Activated T-cell treated with anti-CD3 and anti-CD28 coated beads for 48 hours (primary cell): Measurements from ENCODE around the gene SHROOM1.

Source experiments
- DNase-seq: peaks from one replicate; pipeline ENCODE4 v3.0.0-alpha.2; 2020; ENCODE audit warnings: low read depth

SHROOM1 gene

GRCh38 chr5:132850066-132850465, 19.6 kb upstream of the SHROOM1 start:
- DNase-seq = no peak

- no peak for DNase-seq
Measured at GRCh38 chr5:132849347-132849746, 18.9 kb upstream of the SHROOM1 start.

GRCh38 chr5:132848270-132848669, 17.8 kb upstream of the SHROOM1 start:
- no peak for DNase-seq

- DNase-seq = no peak
Measured at GRCh38 chr5:132841305-132841704, 10.9 kb upstream of the SHROOM1 start.

- DNase-seq = no peak
Measured at GRCh38 chr5:132840896-132841295, 10.4 kb upstream of the SHROOM1 start.

- no peak for DNase-seq
Measured at GRCh38 chr5:132840313-132840712, 9.9 kb upstream of the SHROOM1 start.

GRCh38 chr5:132839426-132840301, 9.2 kb upstream of the SHROOM1 start:
- DNase-seq = no peak

- no peak for DNase-seq
Measured at GRCh38 chr5:132838516-132839282, 8.3 kb upstream of the SHROOM1 start.

GRCh38 chr5:132837868-132838267, 7.4 kb upstream of the SHROOM1 start:
- DNase-seq = no peak

- DNase-seq = no peak
Measured at GRCh38 chr5:132836852-132837251, 6.4 kb upstream of the SHROOM1 start.

- no peak for DNase-seq
Measured at GRCh38 chr5:132834057-132834456, 3.6 kb upstream of the SHROOM1 start.

- DNase-seq = no peak
Measured at GRCh38 chr5:132832612-132833011, 2.2 kb upstream of the SHROOM1 start.

GRCh38 chr5:132831095-132831860, 831 bp upstream of the SHROOM1 start:
- no peak for DNase-seq

GRCh38 chr5:132829742-132830435, 558 bp downstream of the SHROOM1 start:
- peak; percentile 71 for DNase-seq

- DNase-seq = no peak
Measured at GRCh38 chr5:132828846-132829494, 1.5 kb downstream of the SHROOM1 start.

GRCh38 chr5:132827943-132828673, 2.3 kb downstream of the SHROOM1 start:
- no peak for DNase-seq

GRCh38 chr5:132826424-132827082, 3.9 kb downstream of the SHROOM1 start:
- DNase-seq = no peak

GRCh38 chr5:132825834-132826391, 4.5 kb downstream of the SHROOM1 start:
- DNase-seq = no peak

GRCh38 chr5:132825033-132825833, 5.2 kb downstream of the SHROOM1 start:
- no peak for DNase-seq
